GM12892 (cell line): ENCODE measurements around the gene BUD31.

Experiments used
- POLR2A ChIP-seq: IDR thresholded peaks from 2 replicates; pipeline ENCODE4 v1.6.1; 2011; ENCODE audit warnings: low read depth, low read length, control low read depth
- POLR2AphosphoS5 ChIP-seq: IDR thresholded peaks from 2 replicates; pipeline ENCODE4 v1.6.1; 2011; ENCODE audit warnings: low read depth, low read length, control low read depth
- TAF1 ChIP-seq: IDR thresholded peaks from 2 replicates; pipeline ENCODE4 v1.6.1; 2011; ENCODE audit warnings: low read depth, mild to moderate bottlenecking, control low read depth, low read length, borderline replicate concordance

GRCh38 chr7:99369767-99370391 is 38.9 kb upstream of the BUD31 start:
- no peak for TF ChIP-seq TAF1
- TF ChIP-seq POLR2A: no peak
- TF ChIP-seq POLR2AphosphoS5: no peak
